Measurements from ENCODE around the gene CSN2.
"Not testable (repeated sequence)": the region's sequence is repeated elsewhere in the genome, so short reads cannot be mapped to it uniquely, and the experiment has no call there.

Gene CSN2

DNA sequence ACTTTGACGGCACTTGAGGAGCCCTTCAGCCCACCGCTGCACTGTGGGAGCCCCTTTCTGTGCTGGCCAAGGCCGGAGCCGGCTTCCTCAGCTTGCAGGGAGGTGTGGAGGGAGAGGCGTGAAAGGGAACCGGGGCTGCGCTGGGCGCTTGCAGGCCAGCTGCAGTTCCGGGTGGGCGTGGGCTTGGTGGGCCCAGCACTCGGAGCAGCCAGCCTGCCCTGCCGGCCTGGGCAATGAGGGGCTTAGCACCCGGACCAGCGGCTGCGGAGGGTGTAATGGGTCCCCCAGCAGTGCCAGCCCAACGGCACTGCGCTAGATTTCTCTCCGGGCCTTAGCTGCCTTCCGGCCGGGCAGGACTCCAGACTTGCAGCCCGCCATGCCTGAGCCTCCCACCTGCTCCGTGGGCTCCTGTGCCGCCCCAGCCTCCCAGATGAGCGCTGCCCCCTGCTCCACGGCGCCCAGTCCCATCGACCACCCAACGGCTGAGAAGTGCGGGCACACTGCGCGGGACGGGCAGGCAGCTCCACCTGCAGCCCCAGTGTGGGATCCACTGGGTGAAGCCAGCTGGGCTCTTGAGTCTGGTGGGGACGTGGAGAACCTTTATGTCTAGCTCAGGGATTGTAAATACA lies 41.6 kb downstream of the CSN2 start:
- not testable (repeated sequence) for H3K36me3 ChIP-seq (ENCODE audit: control insufficient read depth, insufficient read depth, low read length); H3K23ac ChIP-seq (ENCODE audit: low read length); H3K79me1 ChIP-seq (ENCODE audit: low read length); H3K79me2 ChIP-seq (ENCODE audit: control insufficient read depth, insufficient read depth, low read length); H3K27ac ChIP-seq (ENCODE audit: low read depth, low read length); H3K4me1 ChIP-seq (ENCODE audit: control insufficient read depth, low read depth, low read length); H3K4me2 ChIP-seq (ENCODE audit: low read length); H3K56ac ChIP-seq (ENCODE audit: low read length); H3K18ac ChIP-seq (ENCODE audit: low read length); DNase-seq; H3K4ac ChIP-seq (ENCODE audit: low read depth, low read length); H3K27me3 ChIP-seq (ENCODE audit: insufficient read depth, low read length, poor library complexity); H4K5ac ChIP-seq (ENCODE audit: low read length); H2BK5ac ChIP-seq (ENCODE audit: low read length); H2BK120ac ChIP-seq (ENCODE audit: low read depth, low read length); H4K8ac ChIP-seq (ENCODE audit: low read depth, low read length); H3K4me3 ChIP-seq (ENCODE audit: low read length); H3K9ac ChIP-seq (ENCODE audit: low read length); H2AK5ac ChIP-seq (ENCODE audit: low read length); H2BK15ac ChIP-seq (replicated peaks; ENCODE audit: low read depth)
- no CpG with 5 or more reads among the region's 33 CpGs for WGBS (ENCODE audit: extremely low coverage, insufficient coverage, low lambda C conversion rate)

DNA sequence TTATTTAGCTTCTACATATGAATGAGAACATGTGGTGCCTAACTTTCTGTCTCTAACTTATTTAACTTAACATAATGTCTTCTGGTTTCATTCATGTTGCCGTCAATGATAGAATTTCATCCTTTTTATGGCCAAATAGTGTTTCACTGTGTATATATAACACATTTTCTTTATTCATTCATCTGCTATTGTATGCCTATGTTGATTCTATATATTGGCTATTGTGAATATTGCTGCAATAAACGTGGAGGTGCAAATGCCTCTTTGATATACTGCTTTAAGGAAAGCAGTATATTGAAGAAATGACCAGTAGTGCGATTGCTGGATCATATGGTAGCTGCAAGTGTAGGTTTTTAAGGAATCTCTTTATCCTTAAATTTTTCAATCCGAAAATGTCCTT lies 44.7 kb downstream of the CSN2 start:
- Histone ChIP-seq H3K4me2 (ENCODE audit: low read length) (no peak overlapping the region), H3K4me3 (ENCODE audit: low read length) (no peak overlapping the region), H3K56ac (ENCODE audit: low read length) (no peak overlapping the region), H3K18ac (ENCODE audit: low read length) (no peak overlapping the region), H3K9ac (ENCODE audit: low read length) (no peak overlapping the region), H2AK5ac (ENCODE audit: low read length) (no peak overlapping the region), H3K79me1 (ENCODE audit: low read length) (no peaks in the 10 kb centered on the region), H3K27me3 (ENCODE audit: insufficient read depth, low read length, poor library complexity) (no peaks in the 10 kb centered on the region), H2BK5ac (ENCODE audit: low read length) (no peak overlapping the region), H3K36me3 (ENCODE audit: control insufficient read depth, insufficient read depth, low read length) (no peaks in the 10 kb centered on the region), H2BK15ac (replicated peaks; ENCODE audit: low read depth) (no peak overlapping the region), H2BK120ac (ENCODE audit: low read depth, low read length) (no peak overlapping the region), H3K23ac (ENCODE audit: low read length) (no peak overlapping the region), H3K4me1 (ENCODE audit: control insufficient read depth, low read depth, low read length) (no peaks in the 10 kb centered on the region), H4K8ac (ENCODE audit: low read depth, low read length) (no peak overlapping the region), H4K5ac (ENCODE audit: low read length) (no peak overlapping the region), H3K27ac (ENCODE audit: low read depth, low read length) (no peak overlapping the region), H3K4ac (ENCODE audit: low read depth, low read length) (no peak overlapping the region), H3K79me2 (ENCODE audit: control insufficient read depth, insufficient read depth, low read length) (no peaks in the 10 kb centered on the region)
- no CpG with 5 or more reads among the region's 4 CpGs for WGBS (ENCODE audit: extremely low coverage, insufficient coverage, low lambda C conversion rate)
- DNase-seq = no peak

- H4K5ac ChIP-seq (ENCODE audit: low read length) = no peak overlapping the region
Measured at GRCh38 chr4:69910016-69910782, 55.3 kb downstream of the CSN2 start.

GRCh38 chr4:69909195-69909594 lies 56.3 kb downstream of the CSN2 start:
- Histone ChIP-seq H3K4ac (ENCODE audit: low read depth, low read length) (no peak overlapping the region), H3K27ac (ENCODE audit: low read depth, low read length) (no peak overlapping the region), H3K79me2 (ENCODE audit: control insufficient read depth, insufficient read depth, low read length) (no peaks in the 10 kb centered on the region), H3K9ac (ENCODE audit: low read length) (no peak overlapping the region), H2BK120ac (ENCODE audit: low read depth, low read length) (no peak overlapping the region), H4K5ac (ENCODE audit: low read length) (no peak overlapping the region), H4K8ac (ENCODE audit: low read depth, low read length) (no peak overlapping the region), H3K36me3 (ENCODE audit: control insufficient read depth, insufficient read depth, low read length) (no peaks in the 10 kb centered on the region), H3K56ac (ENCODE audit: low read length) (no peak overlapping the region), H2BK5ac (ENCODE audit: low read length) (no peak overlapping the region), H3K23ac (ENCODE audit: low read length) (no peak overlapping the region), H3K18ac (ENCODE audit: low read length) (no peak overlapping the region), H3K27me3 (ENCODE audit: insufficient read depth, low read length, poor library complexity) (no peaks in the 10 kb centered on the region), H3K4me2 (ENCODE audit: low read length) (no peak overlapping the region), H2AK5ac (ENCODE audit: low read length) (no peak overlapping the region), H3K4me3 (ENCODE audit: low read length) (no peak overlapping the region), H2BK15ac (replicated peaks; ENCODE audit: low read depth) (no peak overlapping the region), H3K4me1 (ENCODE audit: control insufficient read depth, low read depth, low read length) (no peaks in the 10 kb centered on the region), H3K79me1 (ENCODE audit: low read length) (no peaks in the 10 kb centered on the region)
- WGBS (ENCODE audit: extremely low coverage, insufficient coverage, low lambda C conversion rate) = no CpG with 5 or more reads among the region's 4 CpGs
- DNase-seq = no peak

More at GRCh38 chr4:69910016-69910782, 55.3 kb downstream of the CSN2 start:
- H3K4me3 ChIP-seq (ENCODE audit: low read length) = no peak overlapping the region
- no peak overlapping the region for H2BK15ac ChIP-seq (replicated peaks; ENCODE audit: low read depth)
- H3K4ac ChIP-seq (ENCODE audit: low read depth, low read length) = no peak overlapping the region
- H3K4me2 ChIP-seq (ENCODE audit: low read length) = no peak overlapping the region
- no peaks in the 10 kb centered on the region for H3K4me1 ChIP-seq (ENCODE audit: control insufficient read depth, low read depth, low read length)
- H2AK5ac ChIP-seq (ENCODE audit: low read length) = no peak overlapping the region
- no peak overlapping the region for H3K56ac ChIP-seq (ENCODE audit: low read length)
- no peak for DNase-seq
- H4K8ac ChIP-seq (ENCODE audit: low read depth, low read length) = no peak overlapping the region
- H2BK120ac ChIP-seq (ENCODE audit: low read depth, low read length) = no peak overlapping the region
- H3K27me3 ChIP-seq (ENCODE audit: insufficient read depth, low read length, poor library complexity) = no peaks in the 10 kb centered on the region
- no peak overlapping the region for H3K9ac ChIP-seq (ENCODE audit: low read length)
- H3K23ac ChIP-seq (ENCODE audit: low read length) = no peak overlapping the region
- H3K27ac ChIP-seq (ENCODE audit: low read depth, low read length) = no peak overlapping the region
- H3K18ac ChIP-seq (ENCODE audit: low read length) = no peak overlapping the region
- no peak overlapping the region for H2BK5ac ChIP-seq (ENCODE audit: low read length)
- WGBS (ENCODE audit: extremely low coverage, insufficient coverage, low lambda C conversion rate) = no CpG with 5 or more reads among the region's 2 CpGs
- H3K36me3 ChIP-seq (ENCODE audit: control insufficient read depth, insufficient read depth, low read length) = no peaks in the 10 kb centered on the region
- no peaks in the 10 kb centered on the region for H3K79me2 ChIP-seq (ENCODE audit: control insufficient read depth, insufficient read depth, low read length)
- no peaks in the 10 kb centered on the region for H3K79me1 ChIP-seq (ENCODE audit: low read length)

DNA sequence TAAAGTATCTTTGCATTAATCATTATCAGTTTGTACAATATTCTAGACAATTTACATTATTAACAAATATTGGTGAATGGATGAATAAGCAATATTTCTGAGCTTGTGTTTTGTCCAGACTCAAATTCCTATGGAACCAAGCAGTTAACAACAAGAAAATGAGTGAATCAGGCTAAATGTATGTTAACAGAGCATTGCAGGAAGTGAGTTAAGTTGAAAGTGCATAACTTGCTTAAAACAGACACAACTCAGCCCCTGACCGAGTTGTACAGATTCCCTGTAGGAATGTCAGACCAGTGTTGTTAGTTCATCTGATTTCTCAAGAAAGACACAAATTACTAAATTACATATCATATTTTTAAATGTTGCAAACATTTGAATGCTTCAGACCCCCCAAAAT lies 58.4 kb downstream of the CSN2 start:
- H3K36me3 ChIP-seq (ENCODE audit: control insufficient read depth, insufficient read depth, low read length) = no peaks in the 10 kb centered on the region
- no CpG with 5 or more reads among the region's 1 CpG for WGBS (ENCODE audit: extremely low coverage, insufficient coverage, low lambda C conversion rate)
- no peak overlapping the region for H3K27ac ChIP-seq (ENCODE audit: low read depth, low read length)

More for the DNA sequence above, 58.4 kb downstream of the CSN2 start:
- no peaks in the 10 kb centered on the region for H3K4me1 ChIP-seq (ENCODE audit: control insufficient read depth, low read depth, low read length)
- H4K5ac ChIP-seq (ENCODE audit: low read length) = no peak overlapping the region
- H3K56ac ChIP-seq (ENCODE audit: low read length) = no peak overlapping the region
- no peaks in the 10 kb centered on the region for H3K79me2 ChIP-seq (ENCODE audit: control insufficient read depth, insufficient read depth, low read length)
- DNase-seq = no peak
- H2BK15ac ChIP-seq (replicated peaks; ENCODE audit: low read depth) = no peak overlapping the region
- no peaks in the 10 kb centered on the region for H3K79me1 ChIP-seq (ENCODE audit: low read length)
- H2AK5ac ChIP-seq (ENCODE audit: low read length) = no peak overlapping the region
- H3K23ac ChIP-seq (ENCODE audit: low read length) = no peak overlapping the region
- H3K9ac ChIP-seq (ENCODE audit: low read length) = no peak overlapping the region
- H3K4ac ChIP-seq (ENCODE audit: low read depth, low read length) = no peak overlapping the region
- no peak overlapping the region for H2BK5ac ChIP-seq (ENCODE audit: low read length)
- H3K27me3 ChIP-seq (ENCODE audit: insufficient read depth, low read length, poor library complexity) = no peaks in the 10 kb centered on the region
- no peak overlapping the region for H3K4me2 ChIP-seq (ENCODE audit: low read length)
- no peak overlapping the region for H3K4me3 ChIP-seq (ENCODE audit: low read length)
- no peak overlapping the region for H2BK120ac ChIP-seq (ENCODE audit: low read depth, low read length)
- no peak overlapping the region for H4K8ac ChIP-seq (ENCODE audit: low read depth, low read length)
- no peak overlapping the region for H3K18ac ChIP-seq (ENCODE audit: low read length)

All from mesendoderm (in vitro differentiated cells).